Heart right ventricle (tissue), 16 donors: Measurements from ENCODE around the gene LPP. TPM values are rescaled to one million over a fixed set of nuclear protein-coding genes. Genes with fewer than 3 reads are reported as not detected.
A peak's percentile ranks its signal among the peaks of the same experiment; 100 is the strongest.

Experiments used
- ATAC-seq, 8 donors: fragments of 200-7000 bp; cut with Tn5 transposase; one replicate each; pipeline ENCODE4 v1.9.1; 2020; ENCODE audit warnings: mild to moderate bottlenecking in 8 of 8, moderate library complexity in 8 of 8, moderate number of reproducible peaks in 1 of 8
- DNase-seq, 2 donors: peaks; one replicate each; pipeline ENCODE4 v3.0.0-alpha.2; 2020
- H3K27ac ChIP-seq, 10 donors: fragments of 200-600 bp; sonication (generic) in 2 of 10; one replicate each; pipeline versions ENCODE4 v1.5.0 to v1.8.0; 2020 to 2022; ENCODE audit warnings: mild to moderate bottlenecking in 3 of 10
- H3K27me3 ChIP-seq, 7 donors: fragments of 200-600 bp; one replicate each; pipeline ENCODE4 v1.8.0; 2021 to 2022; ENCODE audit warnings: mild to moderate bottlenecking in 2 of 7
- H3K36me3 ChIP-seq, 9 donors: fragments of 200-600 bp; sonication (generic) in 1 of 9; one replicate each; pipeline versions ENCODE4 v1.5.0 to v1.8.0; 2020 to 2022; ENCODE audit warnings: mild to moderate bottlenecking in 2 of 9
- H3K4me1 ChIP-seq, 9 donors: fragments of 200-600 bp; sonication (generic) in 1 of 9; one replicate each; pipeline versions ENCODE4 v1.5.0 to v1.8.0; 2020 to 2022; ENCODE audit warnings: mild to moderate bottlenecking in 4 of 9
- H3K4me3 ChIP-seq, 10 donors: fragments of 200-600 bp; sonication (generic) in 2 of 10; one replicate each; pipeline versions ENCODE4 v1.5.0 to v1.8.0; 2020 to 2022; ENCODE audit warnings: mild to moderate bottlenecking in 7 of 10, moderate library complexity in 2 of 10
- H3K9me3 ChIP-seq, 11 donors: fragments of 200-600 bp in 10 of 11; sonication (generic) in 2 of 11; one replicate each; pipeline versions ENCODE4 v1.5.0 to v1.8.0; 2013 to 2022; ENCODE audit warnings: mild to moderate bottlenecking in 2 of 11, control low read depth in 1 of 11, moderate library complexity in 1 of 11
- WGBS, 2 donors: extraction: QIAGEN DNeasy Blood & Tissue Kit; methylation state at CpG; one replicate each; pipeline ENCODE4 v1.1.7; 2013; ENCODE audit warnings: inconsistent platforms in 1 of 2; 5-methylcytosine and 5-hydroxymethylcytosine counted together
- intact Hi-C, 10 donors: fragments of 100-400 bp; cut with DNase I; formaldehyde crosslinking; loops; one replicate each; pipeline versions ENCODE4 v1.11.1 to v1.14.2; 2022
- polyA plus RNA-seq, 2 donors: library from polyadenylated mRNA; stranded (reverse); fragments of 200-250 nt; gene quantifications; one replicate each; pipeline ENCODE4 v1.2.3, GENCODE V29; 2013
- total RNA-seq, 10 donors: library from RNA; stranded (reverse); fragmentation: NEBNext Ultra II Directional in 3 of 10; extraction: Animal tissue kit (Norgen Biotek cat#: 25700) in 3 of 10; gene quantifications; one replicate each; pipeline versions ENCODE4 v1.2.1 to v1.2.4, GENCODE V29; 2021 to 2023
- TF ChIP-seq, protein P1 (sequence below), 9 donors: fragments of 200-600 bp; sonication (generic) in 2 of 9; IDR thresholded peaks; one replicate each; pipeline versions ENCODE4 v1.5.0 to v1.8.0; 2021 to 2022; ENCODE audit warnings: antibody characterized with exemption in 9 of 9, mild to moderate bottlenecking in 5 of 9, moderate library complexity in 1 of 9
- donor health status: Arrhythmogenic right ventricular cardiomyopathy.
- donor health status: ischemic (EF 13 %, LVEDD 7.1; RV severe dilation, severe dysfunction).
- donor health status: healthy with polysubstance abuse.
- donor health status: DM: no; HTN: yes; CAD: no.
- donor health status: DM: no; HTN: no; CAD: no.
- donor health status: ischemic (EF 25% LVEDD 6.9; RV normal size, moderate dysfunction).
- donor health status: ischemic (EF 25% LVEDD 5.7; RV mildly dilated, moderate dysfunction).
- donor health status: healthy.
- donor health status: DM: yes; HTN: yes; CAD: no.
- donor health status: Ischemic cardiomyopathy.
- donor health status: ischemic (EF 35%, LVEDD 5.7; RV mildly dilated, moderate dysfunction).
- donor health status: nonischemic (EF 11% LVEDD 7.7; RV severe dilation, severe dysfunction).
- donor health status: DM: yes; HTN: yes; CAD: no.
- donor health status: PGD.
- donor health status: ischemic (EF 29% LVEDD 5.4; RV normal size, mild dysfunction).
- donor health status: nonischemic (EF 23%, LVEDD 6.1; RV moderate dilation, normal function).

Gene LPP
- total and polyA plus RNA-seq, 12 donors, result 8.5 to 188 (median 140) TPM

- no peak for DNase-seq
- WGBS, 2 donors, result 87 to 96% methylated on average over 2 of the region's 2 CpGs
Observed at GRCh38 chr3:188505911-188506310, 352.0 kb downstream of the LPP start.

DNA sequence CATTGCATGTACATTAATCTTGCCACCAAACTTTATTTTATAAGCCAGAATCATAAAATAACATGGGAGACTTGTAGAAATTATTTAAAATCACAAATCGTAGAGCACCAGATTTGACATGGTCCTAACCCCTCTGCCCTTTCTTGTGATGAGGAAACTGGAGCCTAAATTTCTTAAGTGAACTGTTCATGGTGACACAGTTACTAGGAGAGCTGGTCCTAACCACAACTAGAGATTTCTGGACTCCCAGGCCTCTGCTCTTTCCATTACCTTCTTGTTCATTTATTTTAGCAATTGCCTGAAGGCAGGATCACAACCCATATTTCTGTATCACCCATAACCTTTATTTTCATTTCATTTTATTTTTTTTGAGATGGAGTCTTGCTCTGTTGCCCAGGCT, 352.5 kb downstream of the LPP start:
- WGBS, 2 donors, result 92% methylated on average over 1 of the region's 1 CpG
- no peak overlapping the region for H3K4me3 ChIP-seq
- peaks cover 0 to 52% (median 26%) of the 10 kb centered on the region in 9 donors for H3K4me1 ChIP-seq
- intact Hi-C loops, result no loop called here
- TF ChIP-seq, protein P1, sequence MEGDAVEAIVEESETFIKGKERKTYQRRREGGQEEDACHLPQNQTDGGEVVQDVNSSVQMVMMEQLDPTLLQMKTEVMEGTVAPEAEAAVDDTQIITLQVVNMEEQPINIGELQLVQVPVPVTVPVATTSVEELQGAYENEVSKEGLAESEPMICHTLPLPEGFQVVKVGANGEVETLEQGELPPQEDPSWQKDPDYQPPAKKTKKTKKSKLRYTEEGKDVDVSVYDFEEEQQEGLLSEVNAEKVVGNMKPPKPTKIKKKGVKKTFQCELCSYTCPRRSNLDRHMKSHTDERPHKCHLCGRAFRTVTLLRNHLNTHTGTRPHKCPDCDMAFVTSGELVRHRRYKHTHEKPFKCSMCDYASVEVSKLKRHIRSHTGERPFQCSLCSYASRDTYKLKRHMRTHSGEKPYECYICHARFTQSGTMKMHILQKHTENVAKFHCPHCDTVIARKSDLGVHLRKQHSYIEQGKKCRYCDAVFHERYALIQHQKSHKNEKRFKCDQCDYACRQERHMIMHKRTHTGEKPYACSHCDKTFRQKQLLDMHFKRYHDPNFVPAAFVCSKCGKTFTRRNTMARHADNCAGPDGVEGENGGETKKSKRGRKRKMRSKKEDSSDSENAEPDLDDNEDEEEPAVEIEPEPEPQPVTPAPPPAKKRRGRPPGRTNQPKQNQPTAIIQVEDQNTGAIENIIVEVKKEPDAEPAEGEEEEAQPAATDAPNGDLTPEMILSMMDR (IDR thresholded peaks at IDR 0.05), result no peak
- peaks cover 0 to 39% (median 15%) of the 10 kb centered on the region in 11 donors for H3K9me3 ChIP-seq
- DNase-seq (no peak), ATAC-seq (no peak)
- H3K27me3 ChIP-seq, result no peaks in the 10 kb centered on the region
- peaks cover 0 to 13% (median 0%) of the 10 kb centered on the region in 9 donors for H3K36me3 ChIP-seq
- no peak overlapping the region for H3K27ac ChIP-seq

More at GRCh38 chr3:188505911-188506310, 352.0 kb downstream of the LPP start:
- Histone ChIP-seq H3K27me3 (no peaks in the 10 kb centered on the region), H3K36me3 (peaks cover 0 to 13% (median 0%) of the 10 kb centered on the region in 9 donors), H3K9me3 (peaks cover 0 to 39% (median 15%) of the 10 kb centered on the region in 11 donors), H3K4me1 (peaks cover 0 to 52% (median 26%) of the 10 kb centered on the region in 9 donors), H3K27ac (no peak overlapping the region), H3K4me3 (no peak overlapping the region)
- ATAC-seq, result no peak
- TF ChIP-seq, protein P1 (IDR thresholded peaks at IDR 0.05), result no peak
- intact Hi-C loops, result no loop called here

DNA sequence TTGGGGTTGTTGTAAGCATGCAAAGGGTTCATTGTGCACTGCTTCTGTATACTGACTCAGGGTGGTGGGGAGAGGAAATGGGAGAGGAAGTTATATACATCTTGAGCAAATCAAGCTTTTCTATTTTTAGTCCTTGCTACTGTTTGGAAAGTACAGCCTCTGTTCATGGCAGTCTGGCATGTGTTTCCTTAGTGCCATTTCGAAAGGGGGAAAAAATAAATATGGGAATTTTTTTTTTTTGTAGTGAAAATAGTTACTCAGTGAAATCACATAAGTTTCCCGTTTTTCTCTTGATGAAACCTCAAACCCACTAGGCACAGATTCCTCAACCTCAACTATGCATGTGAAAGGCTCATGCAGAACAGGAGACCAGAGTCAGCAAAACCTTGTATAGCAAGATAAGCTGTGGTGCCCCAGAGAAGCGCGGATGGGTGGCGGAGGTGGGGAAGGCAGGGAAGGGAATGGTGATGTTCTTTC, 353.3 kb downstream of the LPP start:
- H3K36me3 ChIP-seq, result peaks cover 0 to 13% (median 0%) of the 10 kb centered on the region in 9 donors
- H3K27ac ChIP-seq, result no peak overlapping the region
- H3K4me3 ChIP-seq, result no peak overlapping the region
- TF ChIP-seq, protein P1 (IDR thresholded peaks at IDR 0.05), result no peak
- peaks cover 0 to 52% (median 26%) of the 10 kb centered on the region in 9 donors for H3K4me1 ChIP-seq
- intact Hi-C loops, result no loop called here
- no peaks in the 10 kb centered on the region for H3K27me3 ChIP-seq
- peaks cover 0 to 32% (median 15%) of the 10 kb centered on the region in 11 donors for H3K9me3 ChIP-seq
- peak; percentile 65 to 79 (median 72) for ATAC-seq
- WGBS, 2 donors, result 33 to 35% methylated on average over 5 of the region's 5 CpGs
- DNase-seq, result no peak

- ATAC-seq, result no peak
- peaks cover 0 to 6% (median 0%) of the 10 kb centered on the region in 9 donors for H3K36me3 ChIP-seq
- no peak for DNase-seq
- intact Hi-C loops, result no loop called here
- TF ChIP-seq, protein P1 (IDR thresholded peaks at IDR 0.05), result no peak
- H3K27me3 ChIP-seq, result no peaks in the 10 kb centered on the region
- no peak overlapping the region for H3K4me3 ChIP-seq
- H3K27ac ChIP-seq, result no peak overlapping the region
- peaks cover 0 to 52% (median 26%) of the 10 kb centered on the region in 9 donors for H3K4me1 ChIP-seq
- H3K9me3 ChIP-seq, result peaks cover 0 to 20% (median 9%) of the 10 kb centered on the region in 11 donors
- 98% methylated on average over 6 of the region's 6 CpGs for WGBS, 2 donors
Observed at GRCh38 chr3:188508454-188508853, 354.5 kb downstream of the LPP start.
